GM18873 (cell line): ENCODE measurements around the gene MAPKAPK3.
"Not testable (repeated sequence)": the region's sequence is repeated elsewhere in the genome, so short reads cannot be mapped to it uniquely, and the experiment has no call there.

Experiments used
- ATAC-seq: cut with Tn5 transposase; IDR thresholded peaks from one replicate; pipeline ENCODE4 v1.9.1; 2021; ENCODE audit warnings: mild to moderate bottlenecking, moderate library complexity, moderate number of reproducible peaks; ENCODE audit not compliant: unreplicated experiment, low FRiP score

The MAPKAPK3 gene

GRCh38 chr3:50675179-50676030 lies 58.5 kb downstream of the MAPKAPK3 start:
- no peak for ATAC-seq

GRCh38 chr3:50676031-50676705 lies 59.2 kb downstream of the MAPKAPK3 start:
- ATAC-seq, result no peak

GRCh38 chr3:50687127-50687751 lies 70.3 kb downstream of the MAPKAPK3 start:
- ATAC-seq, result no peak

- ATAC-seq, result no peak
Measured at GRCh38 chr3:50687916-50688315, 71.0 kb downstream of the MAPKAPK3 start.

- not testable (repeated sequence) for ATAC-seq
Measured at GRCh38 chr3:50688602-50689001, 71.7 kb downstream of the MAPKAPK3 start.

- ATAC-seq, result no peak
Measured at GRCh38 chr3:50689558-50689957, 72.6 kb downstream of the MAPKAPK3 start.

GRCh38 chr3:50695031-50695430 lies 78.1 kb downstream of the MAPKAPK3 start:
- no peak for ATAC-seq

- ATAC-seq, result no peak
Measured at GRCh38 chr3:50696276-50696675, 79.3 kb downstream of the MAPKAPK3 start.

GRCh38 chr3:50698269-50698668 lies 81.3 kb downstream of the MAPKAPK3 start:
- no peak for ATAC-seq
